ENCODE results near the gene MIF4GD.

The MIF4GD gene

DNA sequence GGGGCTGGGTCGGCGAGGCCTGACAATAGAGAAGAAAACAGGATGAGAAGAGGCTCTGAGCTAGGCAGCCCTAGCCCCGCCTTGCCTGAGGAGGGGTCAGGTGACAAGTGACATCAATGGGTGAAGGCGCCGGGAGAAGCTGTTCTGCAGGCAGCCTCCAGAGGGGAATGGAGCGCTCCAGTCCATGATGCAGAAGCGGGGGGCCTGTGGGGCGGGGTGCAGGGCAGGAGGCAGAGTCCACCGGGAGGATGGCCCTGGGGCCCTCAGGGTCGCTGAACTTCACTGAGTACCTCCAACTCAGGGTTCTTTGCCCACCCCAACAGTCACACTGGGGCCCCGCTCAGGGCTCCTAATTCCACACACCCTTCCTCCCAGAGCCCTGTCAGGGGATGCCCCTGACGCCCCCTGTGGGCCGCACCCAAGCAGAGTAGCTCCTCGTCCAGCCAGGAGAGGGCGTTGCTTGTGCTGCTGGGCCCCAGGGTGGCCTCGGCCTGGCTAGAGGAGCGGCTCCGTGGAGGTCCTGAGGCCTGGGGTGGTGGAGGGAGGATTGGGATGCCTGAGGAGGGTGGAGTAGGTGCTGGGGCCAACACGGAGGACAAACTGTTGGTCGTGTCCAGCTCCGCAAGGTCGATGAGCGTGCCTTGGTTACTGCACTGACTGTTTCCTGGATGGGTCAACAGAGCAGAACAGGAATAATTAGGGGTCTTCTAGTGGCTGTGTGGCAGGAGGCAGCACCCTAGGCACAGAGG is 30.5 kb downstream of the MIF4GD start:
- H3K27ac ChIP-seq, result peak overlapping the region in 6 of 21 experiments; percentile 24 to 49 (median 40)
- no peak overlapping the region for H3K4me3 ChIP-seq

DNA sequence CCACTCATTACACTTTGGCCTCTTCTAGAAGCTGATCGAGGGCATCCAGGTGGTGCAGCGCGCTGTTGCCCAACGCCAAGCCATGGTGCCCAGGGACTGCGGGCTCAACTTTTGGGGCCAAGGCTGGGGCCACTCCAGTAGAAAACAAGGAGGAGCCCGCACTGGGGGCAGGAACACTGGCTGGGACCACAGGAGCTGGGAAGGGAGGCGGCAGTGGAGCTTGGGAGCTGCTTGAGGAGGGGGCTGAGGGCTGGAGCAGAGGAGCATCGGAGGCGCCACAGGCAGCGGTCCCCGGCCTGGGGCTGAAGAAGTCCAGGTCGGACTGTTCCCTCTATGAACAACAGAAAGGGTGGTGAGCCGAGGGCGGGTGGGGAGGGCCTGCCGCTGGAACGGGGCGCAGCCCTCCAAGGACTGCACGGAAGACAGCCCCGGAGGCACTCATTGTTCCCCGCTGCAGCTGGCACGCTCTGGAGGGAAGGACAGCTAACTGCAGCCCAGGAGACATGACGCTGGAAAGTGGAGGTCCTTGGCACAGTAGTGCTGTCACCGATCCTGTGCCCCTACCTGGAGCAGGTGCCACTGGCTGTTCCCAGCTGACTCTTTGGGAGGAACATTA is 31.1 kb downstream of the MIF4GD start:
- H3K4me3 ChIP-seq, result no peak overlapping the region
- H3K27ac ChIP-seq, result peak overlapping the region in 3 of 21 experiments; percentile 11 to 49 (median 24)

DNA sequence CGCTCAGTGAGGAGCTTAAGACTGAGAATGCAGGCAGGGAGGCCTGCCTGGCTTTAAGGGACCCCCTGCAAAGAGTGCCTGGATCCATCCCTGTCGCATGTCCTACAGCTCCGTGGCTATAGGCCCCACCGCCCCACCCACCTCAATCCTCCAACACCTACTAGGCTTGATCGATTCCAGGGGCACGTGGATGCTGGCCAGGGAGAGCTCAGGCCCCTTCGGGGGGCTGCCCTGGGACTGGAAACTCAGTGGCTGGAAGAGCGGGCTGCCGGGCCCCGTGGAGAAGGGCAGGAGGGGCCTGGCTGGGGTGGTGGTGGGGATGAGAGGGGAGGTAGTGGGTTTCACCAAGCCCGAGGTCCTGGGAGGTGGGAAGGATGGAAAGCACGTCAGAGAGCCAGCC is 31.8 kb downstream of the MIF4GD start:
- no peak overlapping the region for H3K4me3 ChIP-seq
- peak overlapping the region in 1 of 21 experiments; percentile 2 for H3K27ac ChIP-seq

- Histone ChIP-seq H3K4me3 (no peak overlapping the region), H3K27ac (peak overlapping the region in 1 of 21 experiments; percentile 3)
These were observed 32.3 kb downstream of the MIF4GD start for GRCh38 chr17:75238684-75239191.

DNA sequence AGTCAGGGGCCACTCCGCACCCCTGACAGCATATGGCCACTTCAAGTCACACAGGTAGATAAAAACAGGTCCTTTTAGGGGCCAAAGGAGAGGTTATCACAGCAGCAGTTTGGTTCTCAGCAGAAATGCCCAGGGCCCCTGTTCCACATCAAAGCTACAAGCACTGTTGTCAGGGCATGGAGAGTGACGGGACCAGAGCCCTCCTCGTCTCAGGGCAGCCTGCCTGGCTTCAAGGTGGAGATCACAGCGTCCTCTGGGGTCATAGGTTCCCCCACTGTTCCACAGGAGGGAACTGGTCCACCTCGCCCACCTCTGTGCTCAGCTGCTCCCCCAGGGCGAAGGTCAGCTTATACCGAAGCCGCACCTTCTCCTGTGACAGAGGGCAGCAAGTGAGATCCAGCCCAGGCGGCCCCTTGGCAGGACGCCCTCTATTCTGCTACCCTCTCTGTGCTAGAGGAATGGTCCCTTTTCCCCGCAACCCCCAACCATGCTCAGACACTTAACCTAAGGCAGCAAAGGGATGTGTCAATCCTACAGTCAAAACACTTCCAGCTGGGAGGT is 32.9 kb downstream of the MIF4GD start:
- H3K4me3 ChIP-seq, result no peak overlapping the region
- no peak overlapping the region for H3K27ac ChIP-seq

DNA sequence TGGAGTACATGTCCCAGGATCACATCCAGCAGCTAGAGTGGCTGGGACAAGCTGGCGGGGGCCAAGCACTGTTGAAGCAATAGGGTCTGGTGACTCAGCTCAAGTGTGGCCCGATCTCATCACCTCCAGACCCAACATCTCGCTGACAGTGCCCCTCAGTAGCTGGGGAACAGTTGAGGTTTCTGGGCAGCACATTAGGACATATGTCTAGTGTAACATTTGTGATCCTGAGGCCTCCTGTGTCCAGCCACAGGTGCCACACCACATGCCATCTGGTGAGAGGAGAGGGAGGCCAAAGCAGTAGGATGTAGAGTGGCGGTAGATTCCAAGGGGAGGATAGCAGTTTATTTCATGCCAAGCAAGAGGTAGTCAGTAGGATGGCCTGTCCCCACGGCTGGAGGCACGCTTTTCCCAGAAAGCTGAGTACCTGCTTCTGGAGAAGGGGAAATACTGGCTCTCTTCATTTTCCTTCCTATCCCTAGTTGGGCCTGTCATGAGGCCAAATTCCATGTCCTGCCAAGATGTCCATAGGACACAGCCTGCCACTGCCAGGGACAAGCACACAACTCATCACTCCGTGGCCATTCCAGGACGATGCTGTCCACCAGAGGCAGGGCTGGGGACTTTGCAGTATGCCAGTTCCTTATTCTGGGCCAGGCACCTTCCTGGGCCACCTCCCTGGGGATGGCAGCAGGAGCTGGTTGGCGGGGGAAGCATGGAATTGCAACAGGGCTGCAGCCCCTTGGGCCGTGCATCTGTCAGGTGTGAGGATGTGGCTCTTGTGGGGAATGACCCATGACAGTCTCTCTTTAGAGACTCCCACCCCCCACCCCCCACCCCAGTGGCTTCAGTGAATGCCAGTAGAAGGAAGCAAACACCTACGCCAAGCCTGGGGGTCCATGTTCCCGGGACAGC is 33.7 kb downstream of the MIF4GD start:
- no peak overlapping the region for H3K4me3 ChIP-seq
- H3K27ac ChIP-seq, result no peak overlapping the region

DNA sequence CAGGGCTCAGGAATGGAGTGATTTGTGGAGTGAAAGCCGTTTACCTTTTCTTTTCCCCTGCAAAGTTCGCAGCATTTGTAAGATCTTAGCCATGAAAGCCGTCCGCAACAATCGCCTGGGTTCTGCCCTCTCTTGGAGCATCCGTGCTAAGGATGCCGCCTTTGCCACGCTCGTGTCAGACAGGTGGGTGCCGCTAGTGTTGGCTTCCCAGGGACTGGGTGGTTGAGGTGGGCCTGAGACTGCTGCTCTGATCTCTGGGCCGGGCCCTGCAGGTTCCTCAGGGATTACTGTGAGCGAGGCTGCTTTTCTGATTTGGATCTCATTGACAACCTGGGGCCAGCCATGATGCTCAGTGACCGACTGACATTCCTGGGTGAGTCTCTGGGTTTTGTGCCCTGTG is 38.2 kb downstream of the MIF4GD start:
- Histone ChIP-seq H3K27ac (no peak overlapping the region), H3K4me3 (no peak overlapping the region)

DNA sequence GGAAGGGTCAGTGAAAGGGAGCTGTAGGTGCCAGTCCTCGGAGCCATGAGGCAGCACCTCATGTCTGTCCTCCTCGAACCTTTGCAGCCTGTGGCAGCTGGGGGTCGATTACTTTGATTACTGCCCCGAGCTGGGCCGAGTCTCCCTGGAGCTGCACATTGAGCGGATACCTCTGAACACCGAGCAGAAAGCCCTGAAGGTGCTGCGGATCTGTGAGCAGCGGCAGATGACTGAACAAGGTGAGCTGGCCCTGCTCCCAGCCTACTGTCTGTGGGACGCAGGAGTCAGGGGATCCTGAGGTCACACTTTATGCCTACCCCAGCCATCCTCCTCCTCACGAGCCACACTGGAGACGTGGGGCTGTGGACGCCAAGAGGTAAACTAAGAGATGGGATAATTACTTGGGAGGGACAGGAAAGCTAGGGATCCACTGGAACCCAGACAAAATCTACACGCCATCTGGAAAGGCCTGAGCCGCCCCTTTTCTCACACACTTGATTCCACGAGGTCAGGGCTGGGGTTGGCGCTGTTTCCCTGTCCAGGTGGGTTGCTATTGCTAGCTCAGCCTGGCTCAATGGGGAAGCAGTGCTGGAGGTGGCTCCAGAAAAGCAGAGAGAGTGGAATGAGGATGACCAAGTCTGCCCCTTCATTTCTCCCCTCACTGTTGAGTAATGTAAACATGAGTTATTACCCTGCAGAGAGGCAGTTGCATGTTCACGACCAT is 39.1 kb downstream of the MIF4GD start:
- Histone ChIP-seq H3K4me3 (no peak overlapping the region), H3K27ac (no peak overlapping the region)

DNA sequence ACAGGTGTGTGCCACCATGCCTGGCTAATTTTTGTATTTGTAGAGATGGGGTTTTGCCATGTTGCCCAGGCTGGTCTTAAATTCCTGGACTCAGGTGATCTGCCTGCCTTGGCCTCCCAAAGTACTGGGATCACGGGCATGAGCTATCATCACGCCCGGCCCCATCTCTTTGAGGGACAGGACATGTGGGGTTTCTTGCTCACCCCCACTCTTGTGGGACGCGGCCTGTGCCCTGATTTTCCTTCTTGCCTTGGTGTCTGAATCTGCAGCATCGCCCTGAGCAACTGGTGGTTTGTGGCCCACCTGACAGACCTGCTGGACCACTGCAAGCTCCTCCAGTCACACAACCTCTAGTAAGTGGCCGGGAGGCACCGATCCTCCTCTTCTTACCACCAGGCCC is 40.0 kb downstream of the MIF4GD start:
- no peak overlapping the region for H3K27ac ChIP-seq

DNA sequence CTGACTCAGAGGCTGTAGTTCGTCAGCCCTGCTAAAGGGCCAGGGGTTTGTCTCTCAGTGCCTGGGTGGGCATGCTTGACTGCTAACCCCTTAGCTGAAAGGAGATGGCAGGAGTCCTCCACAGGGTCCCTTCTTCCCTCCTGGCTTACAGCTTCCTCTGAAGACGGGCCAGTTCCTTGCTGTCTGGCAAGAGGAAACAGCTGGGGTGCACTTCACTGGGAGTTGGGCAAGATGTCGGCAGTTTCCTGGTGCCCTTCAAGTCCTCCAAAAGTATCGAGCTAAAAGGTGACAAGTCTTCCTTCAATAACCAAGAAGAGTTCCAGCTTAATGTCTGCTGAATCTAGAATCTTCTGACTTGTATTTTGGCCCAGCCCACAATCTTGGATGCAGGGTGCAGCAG is 42.2 kb downstream of the MIF4GD start:
- Histone ChIP-seq H3K27ac (peak overlapping the region in 16 of 21 experiments; percentile 2 to 79 (median 44)), H3K4me3 (no peak overlapping the region)

More for the DNA sequence above, 40.0 kb downstream of the MIF4GD start:
- H3K4me3 ChIP-seq, result no peak overlapping the region

DNA sequence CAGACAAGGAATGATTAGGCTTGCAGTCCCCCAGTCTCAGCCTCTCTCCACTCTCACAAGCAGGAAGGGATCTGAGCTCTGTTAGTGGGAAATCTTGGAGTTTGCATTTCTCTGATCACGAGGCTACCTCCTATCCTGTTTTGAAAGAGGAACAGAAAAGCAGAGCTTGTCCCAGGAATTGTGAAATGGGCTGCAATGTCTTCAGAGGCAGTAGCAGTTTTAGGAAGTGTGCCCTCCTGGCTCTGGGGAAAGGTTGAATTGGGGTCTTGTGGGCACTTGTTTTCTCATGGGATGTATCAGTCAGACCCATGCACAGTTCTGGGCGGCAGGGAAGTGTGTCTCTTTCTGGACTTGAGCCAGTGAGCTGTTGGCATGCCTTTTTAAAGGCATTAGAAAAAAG is 42.7 kb downstream of the MIF4GD start:
- H3K4me3 ChIP-seq, result no peak overlapping the region
- H3K27ac ChIP-seq, result peak overlapping the region in 12 of 21 experiments; percentile 10 to 79 (median 54)

GRCh38 chr17:75227729-75228128 is 43.3 kb downstream of the MIF4GD start:
- H3K4me3 ChIP-seq, result no peak overlapping the region
- H3K27ac ChIP-seq, result peak overlapping the region in 10 of 21 experiments; percentile 11 to 73 (median 46)

DNA sequence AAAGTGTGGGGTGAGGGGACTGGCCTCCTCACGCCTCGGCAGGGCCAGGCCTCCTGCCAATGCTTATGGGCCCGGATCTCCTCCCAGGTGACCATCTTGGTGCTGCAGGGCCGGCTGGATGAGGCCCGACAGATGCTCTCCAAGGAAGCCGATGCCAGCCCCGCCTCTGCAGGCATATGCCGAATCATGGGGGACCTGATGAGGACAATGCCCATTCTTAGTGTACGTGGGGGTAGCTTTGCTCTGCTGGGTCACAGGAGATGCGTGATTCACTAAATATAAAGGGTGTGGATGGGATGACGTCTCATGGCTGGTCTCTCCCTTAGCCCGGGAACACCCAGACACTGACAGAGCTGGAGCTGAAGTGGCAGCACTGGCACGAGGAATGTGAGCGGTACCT is 46.0 kb downstream of the MIF4GD start:
- no peak overlapping the region for H3K27ac ChIP-seq

GRCh38 chr17:75219815-75220214 is 51.2 kb downstream of the MIF4GD start:
- Histone ChIP-seq H3K27ac (no peak overlapping the region), H3K4me3 (no peak overlapping the region)

More for the DNA sequence above, 46.0 kb downstream of the MIF4GD start:
- no peak overlapping the region for H3K4me3 ChIP-seq

DNA sequence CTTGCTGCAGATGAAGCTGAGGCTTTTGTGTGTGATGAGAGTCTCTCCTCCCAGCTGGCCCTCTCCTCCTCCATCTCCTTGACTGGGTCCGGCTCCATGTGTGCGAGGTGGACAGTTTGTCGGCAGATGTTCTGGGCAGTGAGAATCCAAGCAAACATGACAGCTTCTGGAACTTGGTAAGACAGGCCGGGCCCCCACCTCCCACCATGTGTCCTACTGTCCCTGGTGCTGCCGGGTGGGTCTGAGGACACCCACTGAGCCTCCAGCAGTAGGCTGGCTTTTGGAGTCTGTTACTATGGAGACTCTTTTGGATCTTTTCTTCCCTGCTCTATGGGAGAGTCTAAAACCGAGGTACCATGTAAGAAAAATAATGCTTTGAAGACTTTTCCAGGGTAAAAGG is 52.9 kb downstream of the MIF4GD start:
- H3K4me3 ChIP-seq, result no peak overlapping the region
- no peak overlapping the region for H3K27ac ChIP-seq
